ENCODE results near the gene COL1A1.

The COL1A1 gene

GRCh38 chr17:50186661-50187393, 14.6 kb downstream of the COL1A1 start:
- no peak for DNase-seq (ENCODE audit: low read depth in 2 of 2)

DNA sequence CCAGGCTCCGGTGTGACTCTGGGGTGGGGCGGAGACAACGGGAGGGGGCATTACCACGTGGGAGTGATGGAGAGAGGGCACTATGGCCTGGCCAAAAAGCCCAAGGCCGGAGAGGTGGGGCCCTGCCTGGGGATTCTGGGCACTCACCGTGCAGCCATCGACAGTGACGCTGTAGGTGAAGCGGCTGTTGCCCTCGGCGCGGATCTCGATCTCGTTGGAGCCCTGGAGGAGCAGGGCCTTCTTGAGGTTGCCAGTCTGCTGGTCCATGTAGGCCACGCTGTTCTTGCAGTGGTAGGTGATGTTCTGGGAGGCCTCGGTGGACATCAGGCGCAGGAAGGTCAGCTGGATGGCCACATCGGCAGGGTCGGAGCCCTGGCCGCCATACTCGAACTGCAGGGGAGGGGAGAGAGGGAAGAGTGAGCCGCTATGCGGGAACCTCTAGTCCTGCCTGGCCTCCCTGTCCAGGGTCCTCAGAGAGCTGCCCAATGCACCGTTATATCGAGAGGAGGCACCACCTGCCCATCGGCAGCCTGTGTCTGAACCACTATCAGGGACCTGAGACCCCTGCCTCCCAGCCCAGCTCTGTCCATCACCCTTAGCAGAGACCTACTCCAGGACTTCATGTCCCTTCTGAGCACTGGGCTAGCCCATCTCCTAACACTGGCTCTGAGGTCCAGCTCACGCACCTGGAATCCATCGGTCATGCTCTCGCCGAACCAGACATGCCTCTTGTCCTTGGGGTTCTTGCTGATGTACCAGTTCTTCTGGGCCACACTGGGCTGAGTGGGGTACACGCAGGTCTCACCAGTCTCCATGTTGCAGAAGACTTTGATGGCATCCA, 15.6 kb downstream of the COL1A1 start:
- DNase-seq (ENCODE audit: low read depth in 2 of 2): no peak

DNA sequence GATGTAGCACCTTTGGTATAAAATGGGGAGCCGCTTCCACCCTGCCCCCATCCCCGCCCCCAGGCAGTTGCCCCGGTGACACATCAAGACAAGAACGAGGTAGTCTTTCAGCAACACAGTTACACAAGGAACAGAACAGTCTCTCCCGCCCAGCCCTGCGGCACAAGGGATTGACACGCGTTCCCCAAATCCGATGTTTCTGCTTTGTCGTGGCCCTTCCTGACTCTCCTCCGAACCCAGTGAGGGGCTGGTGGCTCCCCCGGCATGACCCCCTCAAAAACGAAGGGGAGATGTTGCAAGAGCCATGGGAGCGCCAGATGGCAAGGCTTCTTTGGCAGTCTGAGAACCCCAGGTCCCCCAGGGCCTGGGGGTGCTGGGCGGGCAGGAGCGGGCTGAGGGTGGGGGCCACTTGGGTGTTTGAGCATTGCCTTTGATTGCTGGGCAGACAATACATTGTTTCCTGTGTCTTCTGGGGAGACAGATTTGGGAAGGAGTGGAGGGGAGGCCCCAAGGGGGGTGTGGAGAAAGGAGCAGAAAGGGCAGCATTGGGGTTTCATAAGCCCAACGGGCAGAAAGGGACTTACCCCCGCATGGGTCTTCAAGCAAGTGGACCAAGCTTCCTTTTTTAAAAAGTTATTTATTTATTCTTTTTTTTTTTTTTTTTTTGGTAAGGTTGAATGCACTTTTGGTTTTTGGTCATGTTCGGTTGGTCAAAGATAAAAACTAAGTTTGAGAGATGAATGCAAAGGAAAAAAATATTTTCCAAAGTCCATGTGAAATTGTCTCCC, 16.6 kb downstream of the COL1A1 start:
- DNase-seq (ENCODE audit: low read depth in 2 of 2): no peak

- DNase-seq (ENCODE audit: low read depth in 2 of 2): no peak
These were observed 17.4 kb downstream of the COL1A1 start for GRCh38 chr17:50184064-50184463.

- DNase-seq (ENCODE audit: low read depth in 2 of 2): no peak
These were observed 17.9 kb downstream of the COL1A1 start for GRCh38 chr17:50183421-50183994.

- no peak for DNase-seq (ENCODE audit: low read depth in 2 of 2)
These were observed 18.5 kb downstream of the COL1A1 start for GRCh38 chr17:50182783-50183420.

- DNase-seq (ENCODE audit: low read depth in 2 of 2): no peak
These were observed 19.6 kb downstream of the COL1A1 start for GRCh38 chr17:50181591-50182560.

DNA sequence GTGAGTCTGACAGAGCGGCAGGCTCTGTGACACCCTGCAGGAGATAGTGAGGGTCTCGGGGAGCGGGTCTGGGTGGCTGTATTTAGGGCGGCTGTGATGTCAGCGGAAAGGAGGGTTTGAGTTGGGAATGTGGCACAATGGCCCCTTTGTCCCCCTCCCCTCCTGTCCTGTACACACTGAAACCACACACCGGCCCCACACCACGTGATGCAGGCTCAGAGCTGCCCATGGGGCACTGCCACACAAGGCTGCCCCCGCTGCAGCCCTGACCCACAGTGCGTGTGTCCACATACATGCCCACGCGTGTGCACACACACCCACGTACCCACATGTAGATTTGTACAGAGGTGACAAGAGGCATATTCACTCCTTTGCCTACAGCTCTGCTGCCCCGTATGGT, 20.3 kb downstream of the COL1A1 start:
- no peak for DNase-seq (ENCODE audit: low read depth in 2 of 2)

GRCh38 chr17:50180620-50181019, 20.8 kb downstream of the COL1A1 start:
- no peak for DNase-seq (ENCODE audit: low read depth in 2 of 2)

GRCh38 chr17:50180111-50180510, 21.3 kb downstream of the COL1A1 start:
- no peak for DNase-seq (ENCODE audit: low read depth in 2 of 2)

- DNase-seq (ENCODE audit: low read depth in 2 of 2): no peak
These were observed 23.2 kb downstream of the COL1A1 start for GRCh38 chr17:50177983-50178834.

DNA sequence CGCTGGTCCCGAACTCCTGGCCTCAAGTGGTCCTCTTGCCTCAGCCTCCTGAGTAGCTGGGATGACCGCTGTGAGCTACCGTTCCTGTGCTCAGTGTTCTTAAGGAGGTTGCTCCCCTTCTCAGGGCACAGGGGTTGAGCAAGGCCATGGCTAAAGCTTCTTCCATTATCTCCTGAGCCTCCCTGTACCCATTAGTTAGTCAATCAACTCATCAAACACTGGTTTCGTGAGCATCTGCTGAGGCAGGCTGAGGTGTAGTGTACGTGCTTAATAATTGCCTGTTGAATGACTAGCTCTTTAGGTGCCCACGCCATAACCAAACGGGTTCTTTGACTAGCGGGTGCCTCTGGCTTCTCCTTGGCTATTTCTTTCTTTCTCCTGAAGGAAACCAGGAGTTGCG, 24.0 kb downstream of the COL1A1 start:
- no peak for DNase-seq (ENCODE audit: low read depth in 2 of 2)

- no peak for DNase-seq (ENCODE audit: low read depth in 2 of 2)
These were observed 24.7 kb downstream of the COL1A1 start for GRCh38 chr17:50176559-50177357.

- DNase-seq (ENCODE audit: low read depth in 2 of 2): no peak
These were observed 26.2 kb downstream of the COL1A1 start for GRCh38 chr17:50175035-50175807.

DNA sequence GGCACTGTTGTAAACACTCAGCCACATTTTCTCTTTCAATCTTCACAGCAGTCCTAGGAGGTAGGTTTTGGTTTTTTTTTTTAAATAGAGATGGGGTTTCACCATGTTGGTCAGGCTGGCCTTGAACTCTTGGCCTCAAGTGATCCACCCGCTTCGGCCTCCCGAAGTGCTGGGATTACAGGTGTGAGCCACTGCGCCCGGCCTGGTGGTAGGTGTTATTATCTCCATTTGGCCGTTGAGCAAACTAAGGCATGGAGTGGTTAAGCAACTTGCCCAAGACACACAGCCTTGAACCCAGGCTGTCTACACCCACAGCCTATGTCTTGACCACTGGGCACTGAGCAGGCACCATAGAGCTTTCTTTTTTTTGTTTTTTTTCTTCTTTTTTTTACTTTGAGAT, 27.0 kb downstream of the COL1A1 start:
- DNase-seq (ENCODE audit: low read depth in 2 of 2): no peak

DNA sequence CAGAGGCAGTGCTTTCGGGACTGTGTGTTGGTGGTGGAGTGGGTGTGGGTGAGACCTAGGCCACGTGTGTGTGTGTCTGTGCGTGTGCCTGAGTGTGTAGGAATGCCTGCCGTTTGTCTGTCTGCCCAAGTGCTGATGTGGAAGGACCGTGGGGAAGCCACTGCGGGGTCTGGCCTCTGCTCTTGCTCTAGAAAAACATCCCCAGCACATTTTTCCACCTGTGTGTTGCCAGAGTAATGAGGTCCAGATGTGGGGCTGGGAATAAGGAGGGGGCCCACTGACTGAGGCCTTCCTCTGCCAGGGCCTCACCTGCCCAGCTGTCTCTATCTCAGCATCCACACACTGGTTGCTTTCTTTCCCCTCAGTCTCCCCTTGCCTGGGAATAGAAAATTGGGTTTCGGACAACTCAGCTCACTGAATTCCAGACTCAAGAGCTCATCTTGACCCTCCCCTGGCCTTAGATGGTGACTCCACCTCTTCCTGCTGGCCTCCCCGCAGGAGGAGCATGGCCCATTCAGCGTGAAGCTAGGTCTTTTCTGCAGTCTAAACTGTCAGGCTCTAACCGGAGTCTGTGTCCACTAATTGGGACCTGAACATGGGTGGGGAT, 28.0 kb downstream of the COL1A1 start:
- no peak for DNase-seq (ENCODE audit: low read depth in 2 of 2)

DNA sequence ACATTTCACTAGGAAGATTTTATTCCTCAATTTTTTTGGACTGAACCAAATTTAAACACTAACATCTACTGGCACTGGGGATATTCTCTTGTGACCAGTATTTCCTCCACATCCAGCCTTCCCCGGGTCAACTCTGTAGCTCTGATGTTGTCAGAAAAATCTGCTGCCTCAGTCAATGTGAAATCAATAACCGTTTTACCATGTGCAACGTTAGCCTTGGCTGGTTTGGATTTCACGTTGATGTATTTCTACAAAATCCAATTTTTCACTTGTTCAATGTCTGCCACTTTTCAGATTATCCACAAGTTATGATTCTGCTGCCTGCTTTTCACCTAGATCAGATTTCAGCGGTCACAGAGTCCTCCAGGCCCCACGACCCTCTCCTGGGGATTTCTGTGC, 28.5 kb downstream of the COL1A1 start:
- no peak for DNase-seq (ENCODE audit: low read depth in 2 of 2)
